ENCODE results near the gene LRRTM1. TPM values are rescaled to one million over a fixed set of nuclear protein-coding genes. Genes with fewer than 3 reads are reported as not detected.

Gene LRRTM1
- total RNA-seq, 1 experiment from 2014 or later: not detected

- H3K4me1 ChIP-seq (ENCODE audit: control insufficient read depth, insufficient read depth, low read length): no peaks in the 10 kb centered on the region
- H3K9me3 ChIP-seq (ENCODE audit: control insufficient read depth, insufficient read depth, low read depth, low read length): no peaks in the 10 kb centered on the region
- ChIA-PET CTCF (interaction anchor here (0.7 to 1.0 kb wide), 2 partner anchors 173 to 789 kb away, joined by 3 to 6 read pairs; no protein-coding TSS in a partner anchor), POLR2A (no interaction called here)
- in situ Hi-C loops (cut with HindIII; ENCODE audit: low pct_unique_long_range_greater_than_20kb, low sequenced_read_pairs) (no loop called here), intact Hi-C loops (cut with micrococcal nuclease; ENCODE audit: unreplicated experiment) (loop anchor here (2.0 kb wide), 1 partner anchor 173 kb away; no protein-coding TSS in a partner anchor)
- no peak overlapping the region for H3K27ac ChIP-seq (ENCODE audit: low read length)
- H3K4me3 ChIP-seq (ENCODE audit: low read depth in 2 of 2, low read length in 2 of 2): no peak overlapping the region
- peak; percentile 17 for DNase-seq (ENCODE audit: low read depth, low spot score)
- no peaks in the 10 kb centered on the region for H3K36me3 ChIP-seq (ENCODE audit: control insufficient read depth, insufficient read depth, low read length)
- no peak for ATAC-seq
- no peak for TF ChIP-seq REST (IDR thresholded peaks at IDR 0.05; ENCODE audit: insufficient read depth in 1 of 2, low read depth in 2 of 2, low read length in 1 of 2)
- no peak for TF ChIP-seq POLR2AphosphoS5 (IDR thresholded peaks at IDR 0.05; ENCODE audit: low read depth, low read length)
- TF ChIP-seq CTCF (IDR thresholded peaks at IDR 0.05): peak; percentile 38
- TF ChIP-seq SIN3A (IDR thresholded peaks at IDR 0.05; ENCODE audit: borderline replicate concordance, insufficient read depth, low read depth, low read length): no peak
- no peak for TF ChIP-seq TCF7L2 (IDR thresholded peaks at IDR 0.05; ENCODE audit: low read depth, low read length)
- no TSS peak for BruUV-seq (replicated peaks)
- H3K27me3 ChIP-seq (ENCODE audit: control insufficient read depth, insufficient read depth, low read length): no peaks in the 10 kb centered on the region
These were observed 21.7 kb upstream of the LRRTM1 start for GRCh38 chr2:80326214-80326613.

GRCh38 chr2:80324525-80324924 is 20.0 kb upstream of the LRRTM1 start:
- CTCF ChIA-PET: no interaction called here
- DNase-seq (ENCODE audit: low read depth, low spot score) (no peak), ATAC-seq (no peak)
- POLR2A ChIA-PET: no interaction called here
- in situ Hi-C loops (cut with HindIII; ENCODE audit: low pct_unique_long_range_greater_than_20kb, low sequenced_read_pairs): no loop called here
- Histone ChIP-seq H3K36me3 (ENCODE audit: control insufficient read depth, insufficient read depth, low read length) (no peaks in the 10 kb centered on the region), H3K27ac (ENCODE audit: low read length) (no peak overlapping the region), H3K4me3 (ENCODE audit: low read depth in 2 of 2, low read length in 2 of 2) (no peak overlapping the region), H3K4me1 (ENCODE audit: control insufficient read depth, insufficient read depth, low read length) (no peaks in the 10 kb centered on the region), H3K9me3 (ENCODE audit: control insufficient read depth, insufficient read depth, low read depth, low read length) (no peaks in the 10 kb centered on the region), H3K27me3 (ENCODE audit: control insufficient read depth, insufficient read depth, low read length) (no peaks in the 10 kb centered on the region)
- intact Hi-C loops (cut with micrococcal nuclease; ENCODE audit: unreplicated experiment): no loop called here
- TF ChIP-seq SIN3A (IDR thresholded peaks at IDR 0.05; ENCODE audit: borderline replicate concordance, insufficient read depth, low read depth, low read length) (no peak), CTCF (IDR thresholded peaks at IDR 0.05) (no peak), POLR2AphosphoS5 (IDR thresholded peaks at IDR 0.05; ENCODE audit: low read depth, low read length) (no peak), TCF7L2 (IDR thresholded peaks at IDR 0.05; ENCODE audit: low read depth, low read length) (no peak), REST (IDR thresholded peaks at IDR 0.05; ENCODE audit: insufficient read depth in 1 of 2, low read depth in 2 of 2, low read length in 1 of 2) (no peak)
- BruUV-seq (replicated peaks): no TSS peak

Data from Panc1 (cell line).